ENCODE data around the gene EZR.

EZR gene

GRCh38 chr6:158772851-158773371 lies 46.3 kb downstream of the EZR start:
- DNase-seq: peak; percentile 52

- DNase-seq: peak; percentile 34
Observed at GRCh38 chr6:158772172-158772571, 47.0 kb downstream of the EZR start.

- peak; percentile 46 for DNase-seq
Observed at GRCh38 chr6:158771399-158772152, 47.6 kb downstream of the EZR start.

DNA sequence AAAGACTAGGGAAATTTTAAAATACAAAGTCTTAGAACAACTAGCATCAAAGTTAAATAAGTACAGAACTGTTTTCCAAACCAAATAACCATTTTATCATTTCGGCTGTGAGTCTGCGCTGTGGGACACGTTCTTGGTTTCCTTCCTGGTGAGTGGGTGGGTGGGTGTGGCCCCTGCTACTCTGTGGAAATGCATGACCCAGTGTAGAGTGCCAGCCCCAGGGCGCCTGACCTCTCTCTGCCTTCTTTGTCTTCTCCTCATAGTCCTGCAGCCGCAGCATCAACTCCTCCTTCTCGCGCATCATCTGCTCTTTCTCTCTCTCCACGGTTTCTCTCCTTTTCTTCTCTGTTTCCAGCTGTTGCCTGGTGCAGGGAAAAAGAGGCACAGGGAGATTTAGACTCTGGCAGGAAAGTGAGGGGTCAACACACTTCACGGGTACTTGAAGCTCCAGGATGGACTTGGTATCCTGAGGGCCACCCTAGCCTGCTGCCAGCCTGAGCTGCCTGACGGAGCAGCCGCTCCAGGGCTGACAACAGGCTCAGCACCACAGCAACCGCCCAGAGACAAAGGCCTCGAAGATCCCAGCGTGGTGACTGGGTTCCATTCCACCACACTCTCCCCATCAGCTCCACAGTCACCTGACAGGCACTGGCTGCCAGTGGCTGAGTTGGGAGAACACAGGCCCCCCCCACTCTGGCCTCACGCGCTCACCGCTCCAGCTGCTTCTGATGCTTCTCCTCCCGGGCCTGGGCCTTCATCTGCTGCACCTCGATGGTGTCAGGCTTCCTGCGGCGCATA lies 48.4 kb downstream of the EZR start:
- DNase-seq: peak; percentile 32

DNA sequence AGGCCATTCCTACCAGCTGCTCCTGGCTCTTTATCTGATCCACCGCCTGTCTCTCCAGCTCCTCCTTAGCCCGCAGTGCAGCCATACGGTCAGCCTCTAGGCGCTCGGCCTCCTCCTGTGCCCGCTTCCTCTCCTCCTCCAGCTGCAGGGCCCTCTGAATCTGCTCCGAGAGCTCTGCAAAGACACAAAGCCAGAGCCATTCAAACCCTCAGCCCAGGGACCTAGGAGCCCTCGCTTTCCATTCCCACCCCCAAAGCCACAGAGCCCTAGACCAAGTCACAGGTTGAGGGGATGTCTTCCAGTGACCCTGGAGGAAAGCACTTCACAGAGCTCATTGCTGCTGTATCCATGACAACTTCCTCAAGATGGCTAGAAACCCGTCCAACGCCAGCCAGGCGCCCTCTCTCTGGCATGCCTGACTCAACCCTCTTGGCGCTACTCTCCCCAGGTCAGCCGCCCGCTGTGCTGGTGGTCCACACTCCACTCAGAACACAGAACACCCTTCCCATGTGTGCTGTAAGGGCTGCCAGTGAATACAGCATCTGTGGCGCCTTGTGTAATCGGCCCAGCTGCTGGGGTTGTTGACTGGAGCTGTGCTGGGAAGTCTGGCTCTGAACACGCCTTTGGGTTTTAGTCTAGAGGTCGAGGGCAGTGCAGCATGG lies 49.3 kb downstream of the EZR start:
- DNase-seq: peak; percentile 33

DNA sequence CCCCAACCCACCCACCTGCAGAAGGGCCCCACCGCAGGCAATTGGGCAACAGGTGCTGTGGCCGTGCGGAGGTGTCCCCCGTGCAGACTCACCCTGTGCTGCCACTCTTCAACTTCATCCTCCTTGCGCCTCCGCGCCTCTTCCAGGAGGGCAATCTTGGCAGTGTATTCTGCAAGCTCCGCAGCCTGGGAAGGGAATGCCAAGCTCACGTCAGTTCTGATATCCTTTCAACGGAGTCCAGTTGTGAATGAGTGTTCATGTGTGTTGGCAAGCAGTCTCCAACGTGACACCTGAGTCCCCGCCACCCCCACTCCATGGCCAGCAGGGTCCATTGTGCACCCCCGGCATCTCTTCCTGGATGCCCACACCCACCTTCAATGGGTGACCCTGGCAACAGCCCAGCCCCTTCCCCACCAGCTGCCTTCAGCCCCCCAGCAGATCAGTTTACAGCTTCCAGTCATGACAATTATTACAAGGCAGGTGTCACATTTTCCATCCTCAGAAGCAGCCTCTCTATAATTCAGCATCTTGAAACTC lies 49.9 kb downstream of the EZR start:
- no peak for DNase-seq

GRCh38 chr6:158768436-158768835 lies 50.7 kb downstream of the EZR start:
- DNase-seq: no peak

GRCh38 chr6:158767709-158768108 lies 51.5 kb downstream of the EZR start:
- DNase-seq: no peak

- DNase-seq: peak; percentile 29
Observed at GRCh38 chr6:158766621-158767455, 52.3 kb downstream of the EZR start.

DNA sequence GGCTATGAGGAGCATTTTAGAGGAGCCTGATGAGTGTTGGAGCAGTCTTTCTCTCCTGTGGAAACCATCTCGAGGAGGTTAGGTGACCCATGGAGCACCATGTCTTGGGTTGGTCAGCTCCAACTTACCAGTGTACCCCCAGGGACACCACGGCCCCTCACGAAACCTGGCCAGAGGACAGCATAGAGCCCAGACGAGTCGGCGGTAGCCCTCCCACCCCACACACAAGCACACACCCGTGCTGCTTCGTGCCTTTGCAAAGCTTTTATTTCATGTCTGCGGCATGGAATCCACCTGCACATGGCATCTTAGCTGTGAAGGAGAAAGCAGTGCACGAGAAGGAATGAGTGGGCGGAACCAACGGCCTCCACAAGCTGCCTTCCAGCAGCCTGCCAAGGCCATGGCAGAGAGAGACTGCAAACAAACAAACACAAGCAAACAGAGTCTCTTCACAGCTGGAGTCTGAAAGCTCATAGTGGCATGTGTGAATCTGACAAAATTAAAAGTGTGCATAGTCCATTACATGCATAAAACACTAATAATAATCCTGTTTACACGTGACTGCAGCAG lies 53.6 kb downstream of the EZR start:
- DNase-seq: peak; percentile 34

DNA sequence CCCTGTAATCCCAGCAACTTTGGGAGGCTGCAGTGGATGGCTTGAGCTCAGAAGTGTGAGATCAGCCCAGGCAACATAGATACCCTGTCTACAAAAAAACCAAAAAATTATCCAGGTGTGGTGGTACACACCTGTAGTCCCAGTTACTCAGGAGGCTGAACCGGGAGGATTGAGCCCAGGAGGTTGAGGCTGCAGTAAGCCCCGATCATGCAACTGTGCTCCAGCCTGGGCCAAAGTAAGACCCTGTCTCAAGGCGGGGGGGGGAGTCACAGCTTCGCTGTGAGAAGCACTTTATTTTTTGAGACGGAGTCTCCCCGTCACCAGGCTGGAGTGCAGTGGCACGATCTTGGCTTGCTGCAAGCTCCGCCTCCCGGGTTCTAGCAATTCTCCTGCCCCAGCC lies 54.2 kb downstream of the EZR start:
- peak; percentile 46 for DNase-seq

- DNase-seq: peak; percentile 48
Observed at GRCh38 chr6:158764183-158764849, 54.9 kb downstream of the EZR start.

DNA sequence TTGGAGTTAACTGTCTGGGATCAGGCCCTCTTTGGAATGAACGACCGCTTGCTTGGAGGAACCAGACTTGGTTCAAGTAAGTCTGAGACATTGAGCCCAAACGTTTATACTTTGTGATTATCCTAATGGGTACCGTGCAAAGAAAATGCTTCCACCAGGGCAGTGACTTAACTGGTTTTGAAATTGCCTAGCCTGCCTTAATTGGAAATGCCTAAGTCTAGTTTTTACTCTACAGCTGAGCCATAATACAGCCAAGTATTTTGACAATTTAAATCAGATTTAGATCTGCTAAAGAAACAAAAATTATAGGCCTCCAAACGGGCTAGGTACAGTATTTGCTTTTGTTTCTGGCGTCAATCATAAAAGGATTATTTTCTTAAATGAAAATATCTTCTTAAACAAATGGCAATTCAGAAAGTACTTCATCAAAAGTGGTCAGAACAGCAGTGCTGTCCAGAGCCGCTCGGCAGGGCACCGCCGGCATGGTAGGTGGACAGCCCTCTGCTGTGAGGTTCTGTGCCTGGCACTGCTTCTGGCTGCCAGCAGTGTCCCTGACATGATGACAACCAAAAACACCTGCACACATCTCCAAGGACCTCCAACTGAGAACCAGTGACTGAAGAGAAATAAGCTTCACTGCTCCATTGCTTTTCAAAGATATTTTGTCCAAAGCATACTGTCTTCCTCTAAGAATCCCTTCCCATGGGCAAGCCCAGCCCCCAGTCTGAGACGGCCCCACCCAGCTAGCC lies 55.6 kb downstream of the EZR start:
- peak; percentile 41 for DNase-seq

DNA sequence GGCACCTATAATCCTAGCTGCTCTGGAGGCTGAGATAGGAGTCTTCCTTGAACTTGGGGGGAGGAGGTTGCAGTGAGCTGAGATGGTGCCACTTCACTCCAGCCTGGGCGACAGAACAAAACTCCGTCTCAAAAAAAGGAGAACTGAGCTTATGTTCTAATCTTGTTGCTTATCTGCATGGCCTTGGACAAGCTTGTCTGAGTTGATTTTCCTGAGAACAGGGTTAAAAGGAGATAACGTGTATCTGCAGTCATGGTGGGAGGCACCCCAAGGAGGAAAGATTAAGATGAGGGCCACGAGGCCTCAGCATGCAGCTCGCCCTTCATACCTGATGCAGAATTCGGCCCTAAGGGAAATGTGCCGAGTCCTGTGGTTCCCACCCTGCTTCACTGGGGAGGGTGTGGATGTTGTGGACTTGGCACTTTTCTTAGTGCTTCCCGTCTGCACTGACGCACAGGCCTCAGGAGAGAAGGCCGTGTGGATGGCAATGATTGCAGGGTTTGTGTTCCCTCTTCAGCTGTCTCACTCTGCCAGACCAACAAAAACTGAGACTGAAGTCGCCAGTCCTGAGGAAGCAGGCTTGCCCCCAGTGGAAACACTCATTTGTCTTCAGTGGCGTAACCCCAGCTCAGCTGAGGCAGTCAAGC lies 56.3 kb downstream of the EZR start:
- DNase-seq: peak; percentile 51

DNA sequence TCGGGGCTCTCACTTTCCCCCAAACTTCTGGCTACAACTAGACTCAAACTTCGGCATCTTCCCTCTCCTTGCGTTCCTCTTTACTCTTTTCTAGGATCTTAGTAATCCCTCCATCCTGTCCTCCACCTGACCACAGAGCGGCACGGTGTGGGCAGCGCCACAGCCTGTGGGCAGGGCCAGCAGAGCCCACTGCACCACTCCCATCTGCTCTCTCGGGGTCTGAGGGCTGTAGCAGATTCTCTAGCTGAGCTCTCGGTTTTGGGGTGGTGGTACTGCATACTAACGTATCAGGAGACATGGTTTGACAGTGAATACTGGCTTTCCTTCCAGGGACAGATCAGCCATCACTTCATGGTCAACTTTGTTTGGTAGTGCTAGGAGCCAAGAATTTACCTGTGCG lies 57.4 kb downstream of the EZR start:
- DNase-seq: peak; percentile 31

- no peak for DNase-seq
Observed at GRCh38 chr6:158760618-158761250, 58.4 kb downstream of the EZR start.

DNA sequence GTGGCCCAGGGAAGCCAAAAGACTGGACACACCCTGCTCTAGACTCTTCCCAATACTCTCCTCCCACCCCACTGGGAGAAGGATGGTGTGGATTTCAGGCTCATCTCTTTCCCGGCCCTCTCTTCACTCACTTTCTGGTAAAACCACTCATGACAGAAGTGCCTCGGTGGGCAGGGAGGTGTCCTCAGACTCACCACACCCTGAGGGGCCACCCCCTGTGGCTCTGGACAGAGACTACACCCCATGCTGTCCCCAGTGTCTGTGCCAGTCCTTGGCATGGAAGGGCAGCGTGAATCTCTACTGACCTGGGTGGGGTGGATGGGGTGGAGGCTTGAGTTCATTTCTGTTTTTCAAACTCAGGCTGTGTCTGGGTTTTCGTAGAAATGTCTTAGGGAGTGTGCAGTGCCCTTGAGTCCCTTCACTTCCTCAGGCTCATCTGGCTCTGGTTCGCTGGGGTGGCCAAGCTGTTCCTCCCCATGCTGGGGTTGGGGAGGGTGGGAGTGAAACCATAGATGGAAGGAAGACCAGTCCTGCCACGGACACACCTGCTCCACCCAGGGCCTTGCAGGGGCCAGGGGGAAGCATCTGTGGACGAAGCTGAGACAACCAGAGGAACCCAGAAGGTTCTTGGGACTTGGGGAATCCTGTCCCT lies 59.1 kb downstream of the EZR start:
- DNase-seq: peak; percentile 30

GRCh38 chr6:158758941-158759479 lies 60.2 kb downstream of the EZR start:
- DNase-seq: peak; percentile 16

GRCh38 chr6:158758451-158758860 lies 60.7 kb downstream of the EZR start:
- DNase-seq: peak; percentile 1

All from CD4-positive, alpha-beta T cell treated with Interleukin-10 for 1 hour (primary cell).